GM19099 (cell line): ENCODE results near the gene NTF3.

Experiments
- POLR2A ChIP-seq: IDR thresholded peaks from 3 replicates; pipeline ENCODE4 v1.6.1; 2011; ENCODE audit warnings: low read depth; ENCODE audit not compliant: insufficient read length; ENCODE audit errors: extremely low read depth

Gene NTF3

GRCh38 chr12:5432011-5432400 is at the start of gene NTF3:
NTF3 (plus strand) TSS chr12:5432108; CDS start chr12:5432325, 217 bp downstream.
- TF ChIP-seq POLR2A, result no peak

GRCh38 chr12:5384015-5384414 is 47.9 kb upstream of the NTF3 start:
- no peak for TF ChIP-seq POLR2A

- no peak for TF ChIP-seq POLR2A
Measured at GRCh38 chr12:5388581-5389535, 43.0 kb upstream of the NTF3 start.

GRCh38 chr12:5390174-5390799 is 41.6 kb upstream of the NTF3 start:
- no peak for TF ChIP-seq POLR2A

- TF ChIP-seq POLR2A, result no peak
Measured at GRCh38 chr12:5391653-5392052, 40.3 kb upstream of the NTF3 start.

GRCh38 chr12:5392961-5393360 is 38.9 kb upstream of the NTF3 start:
- no peak for TF ChIP-seq POLR2A

- TF ChIP-seq POLR2A, result no peak
Measured at GRCh38 chr12:5395443-5396271, 36.3 kb upstream of the NTF3 start.

GRCh38 chr12:5396541-5396940 is 35.4 kb upstream of the NTF3 start:
- no peak for TF ChIP-seq POLR2A

GRCh38 chr12:5399266-5399665 is 32.6 kb upstream of the NTF3 start:
- TF ChIP-seq POLR2A, result no peak

- no peak for TF ChIP-seq POLR2A
Measured at GRCh38 chr12:5402009-5402935, 29.6 kb upstream of the NTF3 start.

GRCh38 chr12:5403411-5403810 is 28.5 kb upstream of the NTF3 start:
- no peak for TF ChIP-seq POLR2A

GRCh38 chr12:5407034-5407856 is 24.7 kb upstream of the NTF3 start:
- no peak for TF ChIP-seq POLR2A

- TF ChIP-seq POLR2A, result no peak
Measured at GRCh38 chr12:5409619-5410018, 22.3 kb upstream of the NTF3 start.
